Prostate gland (tissue), 2 donors: ENCODE data around the gene JAK1.

Experiments used
- POLR2AphosphoS5 ChIP-seq: sonication (generic); formaldehyde crosslinking; IDR thresholded peaks from one replicate; pipeline ENCODE4 v1.6.1; 2017; ENCODE audit warnings: antibody characterized with exemption
- TF ChIP-seq, protein P1 (sequence below), 4 experiments: fragments of 200-600 bp in 2 of 4; fragments of 450-650 bp in 2 of 4; sonication (generic) in 2 of 4; IDR thresholded peaks; 1 replicate in 3 of 4; 2 replicates in 1 of 4; pipeline ENCODE4 v1.5.1; 2016 to 2019; ENCODE audit warnings: antibody characterized with exemption in 4 of 4, mild to moderate bottlenecking in 2 of 4, moderate library complexity in 2 of 4

DNA sequence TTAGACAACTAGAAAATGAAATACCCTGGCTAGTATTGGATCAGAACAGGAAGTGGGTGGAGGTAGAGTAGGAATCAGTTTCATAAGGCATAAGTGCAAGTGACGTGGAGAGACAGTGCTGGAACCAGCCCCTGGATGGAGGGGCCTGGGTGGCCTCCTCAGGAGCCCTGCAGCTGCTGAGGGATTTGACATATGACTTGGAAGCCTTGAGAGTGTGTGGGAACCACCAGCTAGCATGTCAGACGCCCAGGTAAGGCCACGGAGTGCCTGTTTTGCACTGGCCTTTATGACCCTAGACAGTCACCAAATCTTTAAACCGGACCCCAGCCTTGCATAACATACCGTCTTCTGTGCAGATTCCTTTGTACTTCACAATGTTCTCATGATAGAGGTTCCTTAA, 127.1 kb downstream of the JAK1 start:
- TF ChIP-seq, protein P1, sequence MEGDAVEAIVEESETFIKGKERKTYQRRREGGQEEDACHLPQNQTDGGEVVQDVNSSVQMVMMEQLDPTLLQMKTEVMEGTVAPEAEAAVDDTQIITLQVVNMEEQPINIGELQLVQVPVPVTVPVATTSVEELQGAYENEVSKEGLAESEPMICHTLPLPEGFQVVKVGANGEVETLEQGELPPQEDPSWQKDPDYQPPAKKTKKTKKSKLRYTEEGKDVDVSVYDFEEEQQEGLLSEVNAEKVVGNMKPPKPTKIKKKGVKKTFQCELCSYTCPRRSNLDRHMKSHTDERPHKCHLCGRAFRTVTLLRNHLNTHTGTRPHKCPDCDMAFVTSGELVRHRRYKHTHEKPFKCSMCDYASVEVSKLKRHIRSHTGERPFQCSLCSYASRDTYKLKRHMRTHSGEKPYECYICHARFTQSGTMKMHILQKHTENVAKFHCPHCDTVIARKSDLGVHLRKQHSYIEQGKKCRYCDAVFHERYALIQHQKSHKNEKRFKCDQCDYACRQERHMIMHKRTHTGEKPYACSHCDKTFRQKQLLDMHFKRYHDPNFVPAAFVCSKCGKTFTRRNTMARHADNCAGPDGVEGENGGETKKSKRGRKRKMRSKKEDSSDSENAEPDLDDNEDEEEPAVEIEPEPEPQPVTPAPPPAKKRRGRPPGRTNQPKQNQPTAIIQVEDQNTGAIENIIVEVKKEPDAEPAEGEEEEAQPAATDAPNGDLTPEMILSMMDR (IDR thresholded peaks at IDR 0.05): no peak
- no peak for TF ChIP-seq POLR2AphosphoS5
